Adrenal gland (tissue), 12 donors: Measurements from ENCODE around the gene FARP2. TPM values are rescaled to one million over a fixed set of nuclear protein-coding genes. Genes with fewer than 3 reads are reported as not detected.

ENCODE experiments used
- DNase-seq, 7 donors: peaks; one replicate each; pipeline ENCODE4 v3.0.0-alpha.2; 2019 to 2020
- H3K27ac ChIP-seq, 5 donors: fragments of 200-600 bp; sonication (generic) in 4 of 5; 1 replicate in 3 of 5; 2 replicates in 2 of 5; pipeline versions ENCODE4 v1.5.1 to v1.8.0; 2016 to 2020; ENCODE audit warnings: mild to moderate bottlenecking in 1 of 5
- H3K27me3 ChIP-seq: fragments of 200-600 bp; 2 replicates; pipeline ENCODE4 v1.8.0; 2021
- H3K36me3 ChIP-seq, 2 donors: fragments of 200-600 bp; replicated peaks in 1 of 2; 1 replicate in 1 of 2; 2 replicates in 1 of 2; pipeline versions ENCODE4 v1.5.1 to v1.8.0; 2018 to 2022
- H3K4me1 ChIP-seq, 2 donors: fragments of 200-600 bp; replicated peaks in 1 of 2; 1 replicate in 1 of 2; 2 replicates in 1 of 2; pipeline versions ENCODE4 v1.5.1 to v1.8.0; 2018 to 2021
- H3K4me3 ChIP-seq, 4 donors: fragments of 200-600 bp; sonication (generic) in 3 of 4; one replicate each; pipeline ENCODE4 v1.5.1; 2016 to 2018
- H3K9me3 ChIP-seq, 3 donors: fragments of 200-600 bp; sonication (generic) in 1 of 3; replicated peaks in 1 of 3; 1 replicate in 2 of 3; 2 replicates in 1 of 3; pipeline versions ENCODE4 v1.5.1 to v1.8.0; 2016 to 2021
- POLR2A ChIP-seq, 2 donors: fragments of 450-650 bp; IDR thresholded peaks; one replicate each; pipeline ENCODE4 v1.6.1; 2017; ENCODE audit warnings: antibody characterized with exemption in 2 of 2, mild to moderate bottlenecking in 2 of 2, moderate library complexity in 1 of 2
- WGBS, 4 donors: extraction: QIAGEN DNeasy Blood & Tissue Kit in 2 of 4; methylation state at CpG; one replicate each; pipeline versions ENCODE4 v1.1.5 to v1.1.7; 2013 to 2017; 5-methylcytosine and 5-hydroxymethylcytosine counted together
- intact Hi-C, 2 donors: fragments of 100-400 bp; cut with DNase I; formaldehyde crosslinking; loops; one replicate each; pipeline versions ENCODE4 v1.14.1 to v1.15.0; 2022 to 2023
- polyA plus RNA-seq, 3 donors: library from polyadenylated mRNA; stranded (reverse); fragments of 200-250 nt in 2 of 3; fragments of 350-450 nt in 1 of 3; fragmentation: Illumina TruSeq in 1 of 3; extraction: RNeasy Lipid Tissue Mini Kit (QIAGEN cat#74804) in 1 of 3; gene quantifications; one replicate each; pipeline ENCODE4 v1.2.3, GENCODE V29; 2013 to 2014
- total RNA-seq, 9 donors: library from RNA; depleted of rRNA in 4 of 9; stranded (reverse); fragments of >200 nt in 4 of 9; fragments of 120-200 nt in 1 of 9; fragmentation: NEBNext Ultra II Directional in 1 of 9; extraction: Animal tissue kit (Norgen Biotek cat#: 25700) in 1 of 9; gene quantifications; one replicate each; pipeline versions ENCODE4 v1.1.0 to v1.2.4, GENCODE V29; 2013 to 2023
- TF ChIP-seq, protein P1 (sequence below), 6 experiments: fragments of 450-650 bp in 4 of 6; fragments of 200-600 bp in 2 of 6; sonication (generic) in 1 of 6; IDR thresholded peaks; 1 replicate in 5 of 6; 2 replicates in 1 of 6; pipeline versions ENCODE4 v1.5.1 to v1.8.0; 2016 to 2021; ENCODE audit warnings: antibody characterized with exemption in 6 of 6, mild to moderate bottlenecking in 2 of 6, moderate library complexity in 1 of 6
- donor health status: healthy with polysubstance abuse.
- donor health status: Bipolar disorder and iron deficiency.
- donor health status: DM: yes; HTN: yes; CAD: no.
- donor health status: DM: no; HTN: no; CAD: no.
- donor health status: DM: no; HTN: no; CAD: no.
- donor health status: DM: yes; HTN: yes; CAD: no.

The FARP2 gene
- total and polyA plus RNA-seq, 12 donors: 17.3 to 66.8 (median 37.8) TPM

DNA sequence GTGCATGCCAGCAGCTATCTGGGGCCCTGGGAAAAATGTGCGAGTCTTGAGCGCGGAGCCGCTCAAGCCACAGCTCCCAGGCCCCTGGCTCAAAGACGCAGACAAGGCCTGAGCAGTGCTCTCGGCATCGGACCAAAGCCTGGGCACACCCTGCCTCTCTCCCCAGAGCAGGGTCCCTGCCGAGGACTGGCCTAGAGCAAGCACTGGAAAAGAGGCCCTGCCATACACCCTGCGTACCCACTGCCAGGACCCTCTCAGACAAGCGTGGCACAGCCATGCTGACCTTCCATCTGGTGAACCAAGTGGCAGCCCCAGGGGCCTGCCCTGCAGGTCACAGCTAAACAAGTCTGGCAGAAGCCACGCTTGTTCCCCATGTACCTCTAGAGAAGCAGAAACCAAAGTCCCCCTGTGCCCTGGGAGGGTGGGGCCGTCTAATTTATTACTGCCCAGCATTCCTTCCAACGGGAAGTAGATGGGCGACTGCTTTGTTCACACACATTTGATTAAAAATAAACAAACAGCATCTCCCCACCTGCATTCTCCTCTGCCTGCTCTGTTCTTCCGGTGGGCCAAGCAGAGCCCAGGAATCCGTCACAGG lies 138.3 kb downstream of the FARP2 start:
- Histone ChIP-seq H3K4me3 (no peak overlapping the region), H3K27ac (no peak overlapping the region), H3K27me3 (no peaks in the 10 kb centered on the region), H3K36me3 (peaks cover 0 to 62% of the 10 kb centered on the region in 2 donors), H3K4me1 (no peaks in the 10 kb centered on the region), H3K9me3 (no peaks in the 10 kb centered on the region)
- intact Hi-C loops: no loop called here
- no peak for DNase-seq
- 70 to 89% (median 81%) methylated on average over 6 to 16 of the region's 16 CpGs for WGBS, 4 donors
- TF ChIP-seq, protein P1, sequence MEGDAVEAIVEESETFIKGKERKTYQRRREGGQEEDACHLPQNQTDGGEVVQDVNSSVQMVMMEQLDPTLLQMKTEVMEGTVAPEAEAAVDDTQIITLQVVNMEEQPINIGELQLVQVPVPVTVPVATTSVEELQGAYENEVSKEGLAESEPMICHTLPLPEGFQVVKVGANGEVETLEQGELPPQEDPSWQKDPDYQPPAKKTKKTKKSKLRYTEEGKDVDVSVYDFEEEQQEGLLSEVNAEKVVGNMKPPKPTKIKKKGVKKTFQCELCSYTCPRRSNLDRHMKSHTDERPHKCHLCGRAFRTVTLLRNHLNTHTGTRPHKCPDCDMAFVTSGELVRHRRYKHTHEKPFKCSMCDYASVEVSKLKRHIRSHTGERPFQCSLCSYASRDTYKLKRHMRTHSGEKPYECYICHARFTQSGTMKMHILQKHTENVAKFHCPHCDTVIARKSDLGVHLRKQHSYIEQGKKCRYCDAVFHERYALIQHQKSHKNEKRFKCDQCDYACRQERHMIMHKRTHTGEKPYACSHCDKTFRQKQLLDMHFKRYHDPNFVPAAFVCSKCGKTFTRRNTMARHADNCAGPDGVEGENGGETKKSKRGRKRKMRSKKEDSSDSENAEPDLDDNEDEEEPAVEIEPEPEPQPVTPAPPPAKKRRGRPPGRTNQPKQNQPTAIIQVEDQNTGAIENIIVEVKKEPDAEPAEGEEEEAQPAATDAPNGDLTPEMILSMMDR (IDR thresholded peaks at IDR 0.05): no peak
- TF ChIP-seq POLR2A (IDR thresholded peaks at IDR 0.05): no peak

DNA sequence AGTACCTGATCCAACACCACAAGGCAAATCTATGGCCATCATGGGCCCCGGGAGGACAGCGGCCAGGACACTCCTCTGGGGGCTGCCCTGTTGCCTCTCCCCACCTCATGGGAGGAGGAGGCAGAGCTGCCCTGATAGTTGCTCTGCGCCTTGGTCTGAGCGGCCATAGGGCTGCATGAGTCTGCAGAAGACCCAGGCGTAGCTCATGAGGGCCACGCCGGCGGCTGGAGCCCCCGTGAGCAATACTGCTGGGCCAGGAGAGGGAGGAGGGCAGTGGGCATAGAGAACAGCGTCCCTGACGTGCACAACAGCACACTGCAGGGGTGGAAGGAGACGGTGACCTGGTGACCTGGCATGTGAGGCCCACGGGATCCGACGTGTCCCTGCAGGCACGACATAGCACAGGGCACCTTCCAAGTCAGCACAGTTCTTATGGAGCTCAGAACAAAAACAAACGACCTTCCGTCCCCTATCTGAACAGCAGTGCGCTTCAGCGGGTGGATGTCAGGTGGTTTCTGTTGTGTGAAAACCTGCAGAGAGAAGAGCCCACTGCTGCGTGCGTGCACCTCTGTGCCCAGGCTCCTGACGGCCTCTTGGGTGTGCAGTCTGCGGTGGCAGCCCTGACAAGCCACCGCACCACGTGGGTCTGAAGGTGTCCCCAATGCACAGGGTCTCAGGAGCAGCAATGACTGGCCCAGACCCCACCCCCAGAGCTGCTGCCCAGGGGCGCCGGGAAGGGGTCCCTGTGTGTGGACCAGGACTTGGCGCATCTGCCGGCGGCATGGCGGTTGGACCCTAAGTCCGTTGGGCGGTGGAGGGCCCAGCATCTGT lies 139.3 kb downstream of the FARP2 start:
- no peaks in the 10 kb centered on the region for H3K9me3 ChIP-seq
- 84 to 91% (median 89%) methylated on average over 24 to 34 of the region's 34 CpGs for WGBS, 4 donors
- intact Hi-C loops: no loop called here
- no peaks in the 10 kb centered on the region for H3K4me1 ChIP-seq
- H3K36me3 ChIP-seq: peaks cover 0 to 62% of the 10 kb centered on the region in 2 donors
- no peaks in the 10 kb centered on the region for H3K27me3 ChIP-seq
- TF ChIP-seq, protein P1 (IDR thresholded peaks at IDR 0.05): no peak
- TF ChIP-seq POLR2A (IDR thresholded peaks at IDR 0.05): no peak
- DNase-seq: no peak
- no peak overlapping the region for H3K27ac ChIP-seq
- H3K4me3 ChIP-seq: no peak overlapping the region

- no peak overlapping the region for H3K27ac ChIP-seq
- H3K27me3 ChIP-seq: no peaks in the 10 kb centered on the region
- no peaks in the 10 kb centered on the region for H3K4me1 ChIP-seq
- TF ChIP-seq, protein P1 (IDR thresholded peaks at IDR 0.05): no peak
- TF ChIP-seq POLR2A (IDR thresholded peaks at IDR 0.05): no peak
- no peak overlapping the region for H3K4me3 ChIP-seq
- no peak for DNase-seq
- 91 to 95% (median 93%) methylated on average over 19 to 28 of the region's 28 CpGs for WGBS, 4 donors
- intact Hi-C loops: no loop called here
- peaks cover 0 to 67% of the 10 kb centered on the region in 2 donors for H3K36me3 ChIP-seq
- no peaks in the 10 kb centered on the region for H3K9me3 ChIP-seq
These were observed 140.1 kb downstream of the FARP2 start for GRCh38 chr2:241496003-241496707.
